Hepatocyte (in vitro differentiated cells): ENCODE measurements around the gene ZNF385B.

Experiments used
- EZH2phosphoT487 ChIP-seq: fragments of 200-600 bp; sonication (generic); IDR thresholded peaks from one replicate; pipeline ENCODE4 v1.6.1; 2018; ENCODE audit warnings: antibody characterized with exemption, mild to moderate bottlenecking, low read depth, moderate library complexity; ENCODE audit not compliant: unreplicated experiment, severe bottlenecking
- TF ChIP-seq, protein P1 (sequence below): fragments of 200-600 bp; sonication (generic); IDR thresholded peaks from 2 replicates; pipeline ENCODE4 v1.5.1; 2016; ENCODE audit warnings: antibody characterized with exemption, mild to moderate bottlenecking; ENCODE audit not compliant: poor library complexity

DNA sequence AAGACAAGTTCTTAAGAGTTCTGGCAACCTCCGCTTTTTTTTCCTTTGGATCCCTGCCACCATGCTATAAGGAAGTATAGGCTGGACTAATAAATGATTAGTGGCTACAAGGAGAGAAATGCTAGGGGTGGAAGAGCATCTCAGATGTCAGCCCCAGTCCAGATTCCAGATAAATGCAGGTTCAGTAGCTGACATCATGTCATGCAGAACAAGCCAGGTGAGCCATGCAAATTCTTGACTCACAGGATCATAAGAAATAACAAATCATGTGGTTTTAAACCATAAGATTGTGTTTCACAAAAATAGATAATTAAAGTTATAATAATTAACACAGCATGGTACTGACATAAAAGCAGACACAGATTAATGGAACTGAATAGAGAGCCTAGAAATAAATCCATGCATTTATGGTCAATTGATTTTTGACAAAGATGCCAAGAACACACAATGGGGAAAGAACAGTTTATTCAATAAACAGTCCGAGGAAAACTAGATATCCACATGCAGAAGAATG lies 443.9 kb downstream of the ZNF385B start:
- TF ChIP-seq, protein P1, sequence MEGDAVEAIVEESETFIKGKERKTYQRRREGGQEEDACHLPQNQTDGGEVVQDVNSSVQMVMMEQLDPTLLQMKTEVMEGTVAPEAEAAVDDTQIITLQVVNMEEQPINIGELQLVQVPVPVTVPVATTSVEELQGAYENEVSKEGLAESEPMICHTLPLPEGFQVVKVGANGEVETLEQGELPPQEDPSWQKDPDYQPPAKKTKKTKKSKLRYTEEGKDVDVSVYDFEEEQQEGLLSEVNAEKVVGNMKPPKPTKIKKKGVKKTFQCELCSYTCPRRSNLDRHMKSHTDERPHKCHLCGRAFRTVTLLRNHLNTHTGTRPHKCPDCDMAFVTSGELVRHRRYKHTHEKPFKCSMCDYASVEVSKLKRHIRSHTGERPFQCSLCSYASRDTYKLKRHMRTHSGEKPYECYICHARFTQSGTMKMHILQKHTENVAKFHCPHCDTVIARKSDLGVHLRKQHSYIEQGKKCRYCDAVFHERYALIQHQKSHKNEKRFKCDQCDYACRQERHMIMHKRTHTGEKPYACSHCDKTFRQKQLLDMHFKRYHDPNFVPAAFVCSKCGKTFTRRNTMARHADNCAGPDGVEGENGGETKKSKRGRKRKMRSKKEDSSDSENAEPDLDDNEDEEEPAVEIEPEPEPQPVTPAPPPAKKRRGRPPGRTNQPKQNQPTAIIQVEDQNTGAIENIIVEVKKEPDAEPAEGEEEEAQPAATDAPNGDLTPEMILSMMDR: no peak
- TF ChIP-seq EZH2phosphoT487: no peak
